GM18951 (cell line): ENCODE results near the gene CHRM1.

ENCODE experiments used
- POLR2A ChIP-seq: IDR thresholded peaks from 4 replicates; pipeline ENCODE4 v1.6.1; 2011; ENCODE audit warnings: mild to moderate bottlenecking; ENCODE audit not compliant: insufficient read length, insufficient read depth; ENCODE audit errors: extremely low read depth
- in situ Hi-C: fragments of 300-500 bp; cut with MboI; formaldehyde crosslinking; loops from one replicate; pipeline ENCODE4 v1.12.0; 2022; ENCODE audit warnings: low sequenced_read_pairs, mixed read lengths, inconsistent platforms; ENCODE audit not compliant: unreplicated experiment

CHRM1 gene

DNA sequence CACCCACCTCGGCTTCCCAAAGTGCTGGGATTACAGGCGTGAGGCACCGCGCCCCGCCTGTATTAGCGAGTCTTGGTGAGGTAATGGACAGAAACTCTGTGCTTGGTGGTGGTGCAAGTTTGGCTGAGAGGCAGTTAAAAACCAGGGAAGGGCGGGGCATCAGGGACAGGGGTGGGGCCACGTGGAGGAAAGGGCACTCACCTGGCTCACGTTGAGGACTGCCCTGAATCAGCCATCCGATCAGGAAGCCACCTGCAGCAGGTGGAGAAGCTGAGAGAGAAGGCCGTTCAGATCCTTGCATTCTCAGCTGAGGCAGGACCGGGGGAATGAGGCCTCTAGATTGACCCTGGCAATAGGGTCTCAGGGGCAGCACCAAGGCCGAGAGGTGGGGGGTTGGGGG lies 12.1 kb upstream of the CHRM1 start:
- in situ Hi-C loops = no loop called here
- TF ChIP-seq POLR2A = no peak

GRCh38 chr11:62931499-62932278 lies 10.5 kb upstream of the CHRM1 start:
- in situ Hi-C loops = no loop called here

DNA sequence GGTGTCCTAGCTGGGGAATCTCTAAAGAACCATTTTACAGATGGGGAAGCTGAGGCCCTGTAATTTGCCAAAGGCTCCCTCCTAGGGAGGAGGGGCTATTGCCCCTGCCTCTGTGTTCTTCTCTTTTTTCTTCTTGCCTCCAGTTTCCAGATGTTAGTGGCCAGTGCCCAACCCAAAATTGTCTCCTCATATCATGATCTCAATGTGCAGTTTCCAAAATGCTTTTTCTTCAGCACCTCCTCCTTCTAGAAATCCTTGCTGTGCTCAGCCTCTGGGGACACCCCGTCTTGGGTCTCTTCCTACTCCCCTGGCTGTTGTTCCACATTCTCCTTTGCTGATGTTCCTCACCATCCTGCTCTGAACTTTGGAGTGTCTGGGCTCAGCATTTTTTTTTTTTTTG lies 9.5 kb upstream of the CHRM1 start:
- TF ChIP-seq POLR2A = no peak
- in situ Hi-C loops = no loop called here

More at GRCh38 chr11:62931499-62932278, 10.5 kb upstream of the CHRM1 start:
- no peak for TF ChIP-seq POLR2A

- TF ChIP-seq POLR2A = no peak
- in situ Hi-C loops = no loop called here
Measured at GRCh38 chr11:62930157-62930556, 9.0 kb upstream of the CHRM1 start.

DNA sequence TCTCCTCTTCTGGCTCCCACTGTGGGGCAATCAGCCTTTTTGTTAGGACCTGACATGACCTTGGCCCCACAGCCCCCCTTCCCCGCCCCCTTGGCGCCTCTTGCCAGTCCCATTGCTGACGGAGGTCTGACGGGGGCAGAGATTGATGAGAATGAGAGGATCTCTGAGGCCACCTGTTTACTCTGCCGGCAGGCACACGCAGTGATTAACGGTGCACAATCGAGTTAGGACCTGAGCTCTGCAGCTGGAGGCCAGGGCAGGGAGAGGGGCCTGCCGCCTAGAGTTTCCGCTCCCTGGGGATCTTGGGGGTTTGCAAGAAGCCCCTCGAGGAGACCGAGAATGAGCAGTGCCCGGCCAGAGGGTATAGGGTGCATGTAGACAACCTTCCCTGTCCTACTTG lies 6.8 kb upstream of the CHRM1 start:
- in situ Hi-C loops = no loop called here
- TF ChIP-seq POLR2A = no peak

DNA sequence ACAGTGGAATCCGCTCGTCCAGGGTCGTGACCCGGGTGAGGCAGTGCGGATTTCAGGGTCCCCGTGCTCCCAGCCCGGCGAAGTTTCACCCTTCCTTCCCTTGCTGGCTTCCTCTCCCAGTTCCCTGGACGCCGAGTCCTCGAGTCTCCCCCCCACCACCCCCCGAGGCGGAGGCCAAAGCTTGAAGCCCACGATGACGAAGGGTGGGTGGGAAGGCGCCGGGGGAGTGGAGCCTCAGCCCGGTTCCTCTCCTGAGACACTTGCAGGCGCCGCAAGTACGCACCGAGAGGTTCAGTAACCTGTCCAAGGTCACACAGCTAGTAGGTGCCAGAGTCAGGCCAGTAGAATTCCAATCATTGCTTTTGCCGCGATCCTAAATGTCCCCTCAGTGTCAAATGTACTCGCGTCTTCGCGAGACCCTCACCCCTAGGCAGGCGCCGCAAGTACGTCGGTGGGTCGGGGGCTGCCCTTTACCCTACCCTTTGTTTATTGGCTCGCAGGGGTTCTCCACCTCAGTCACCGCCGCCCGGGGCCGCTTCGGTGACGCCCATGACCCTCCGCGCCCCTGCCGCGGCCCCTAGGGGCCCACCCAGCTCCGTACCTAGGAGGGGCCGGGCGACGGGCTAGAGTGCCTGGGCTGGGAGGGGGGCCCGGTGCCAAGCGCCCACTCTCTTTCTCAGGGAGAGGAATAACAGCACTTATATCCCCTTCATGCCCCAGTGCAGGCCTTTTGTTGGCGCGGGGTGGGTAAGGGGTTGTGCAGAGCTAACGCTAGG lies 5.7 kb upstream of the CHRM1 start:
- in situ Hi-C loops = no loop called here
- no peak for TF ChIP-seq POLR2A

DNA sequence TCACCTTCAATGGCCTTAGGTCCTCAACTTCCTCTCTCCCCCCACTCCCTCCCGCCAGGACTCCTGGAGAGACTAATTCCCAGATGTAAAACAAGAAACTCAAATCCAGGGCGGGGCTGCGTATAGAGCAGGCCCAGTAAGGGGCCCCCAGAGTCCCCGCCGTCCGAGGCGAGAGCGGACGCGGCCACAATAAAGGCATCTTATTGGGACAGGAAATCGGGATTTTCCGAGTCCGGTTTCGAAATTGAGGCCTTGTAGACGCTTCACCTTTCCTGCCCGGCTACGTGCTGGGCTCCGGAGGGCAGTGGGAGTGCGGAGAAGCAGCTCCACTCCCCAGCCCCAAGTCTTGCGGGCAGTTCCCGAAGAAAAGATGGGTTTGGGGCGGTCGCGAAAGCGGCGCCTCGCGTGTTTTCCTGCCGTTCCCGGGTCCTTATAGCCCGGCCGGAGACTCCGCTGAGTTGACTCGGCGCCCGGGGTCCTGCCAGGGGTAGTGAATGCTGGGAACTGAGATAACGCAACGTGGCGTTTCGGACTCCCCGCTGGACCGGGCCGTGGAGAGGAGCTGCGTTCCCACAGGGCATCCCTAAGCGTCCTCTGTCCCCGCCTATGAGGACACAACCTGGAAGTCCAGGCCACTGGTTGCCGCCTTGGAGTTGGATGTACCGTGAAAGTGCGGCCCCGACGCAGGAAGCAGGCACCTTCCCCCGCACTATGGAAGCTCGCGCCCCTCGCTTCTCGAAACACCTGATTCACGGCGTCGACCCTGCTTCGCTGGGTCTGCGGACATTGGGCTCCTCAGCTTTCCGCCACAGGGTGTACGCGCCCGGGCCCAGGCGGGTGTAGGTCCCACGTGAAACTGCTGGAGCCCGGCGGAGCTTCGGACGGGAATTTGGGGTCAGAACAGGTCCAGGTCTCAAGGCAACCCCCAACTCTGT lies 4.8 kb upstream of the CHRM1 start:
- in situ Hi-C loops = no loop called here

GRCh38 chr11:62925308-62925707 lies 4.1 kb upstream of the CHRM1 start:
- in situ Hi-C loops = no loop called here
- no peak for TF ChIP-seq POLR2A

More for the DNA sequence above, 4.8 kb upstream of the CHRM1 start:
- TF ChIP-seq POLR2A = no peak

GRCh38 chr11:62923601-62924411 lies 2.6 kb upstream of the CHRM1 start:
- in situ Hi-C loops = no loop called here
- no peak for TF ChIP-seq POLR2A

DNA sequence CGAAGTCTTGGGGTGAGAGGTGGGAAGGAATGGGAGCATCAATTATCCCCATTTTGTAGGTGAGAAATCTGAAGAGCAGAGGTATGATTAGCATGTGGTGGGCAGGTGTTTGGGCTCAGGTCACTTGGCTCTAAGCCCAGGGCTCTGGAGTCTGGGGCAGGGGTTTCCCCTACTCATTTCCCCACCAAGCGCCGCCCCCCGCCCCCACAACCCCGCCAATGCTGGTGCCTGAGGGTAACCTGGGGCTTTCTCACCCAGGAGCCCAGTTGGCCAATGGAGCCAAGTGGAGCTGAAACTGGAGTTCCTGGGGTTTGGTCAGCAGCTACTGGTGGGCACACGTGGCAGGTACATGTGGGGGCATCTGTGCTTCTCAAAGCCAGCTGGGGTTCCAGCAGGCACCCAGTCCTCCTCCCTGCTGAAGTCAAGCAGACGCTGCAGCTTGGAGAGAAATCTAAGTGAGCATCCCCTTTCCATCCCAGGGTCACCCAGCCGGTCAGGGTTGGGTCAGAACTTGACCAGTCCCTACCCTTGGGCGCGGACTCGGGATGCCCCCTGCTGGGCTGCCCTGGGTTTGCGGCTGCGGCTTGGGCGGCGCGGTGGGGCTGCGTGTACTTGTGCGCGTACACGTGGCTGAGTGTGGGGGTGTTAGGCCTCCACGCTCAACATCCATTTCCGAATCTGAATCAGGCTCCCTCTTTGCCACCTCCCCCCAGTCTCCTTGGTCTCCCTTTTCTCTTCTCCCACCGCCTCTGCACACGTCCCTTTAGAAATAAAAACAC lies 1.7 kb upstream of the CHRM1 start:
- in situ Hi-C loops = no loop called here
- no peak for TF ChIP-seq POLR2A

DNA sequence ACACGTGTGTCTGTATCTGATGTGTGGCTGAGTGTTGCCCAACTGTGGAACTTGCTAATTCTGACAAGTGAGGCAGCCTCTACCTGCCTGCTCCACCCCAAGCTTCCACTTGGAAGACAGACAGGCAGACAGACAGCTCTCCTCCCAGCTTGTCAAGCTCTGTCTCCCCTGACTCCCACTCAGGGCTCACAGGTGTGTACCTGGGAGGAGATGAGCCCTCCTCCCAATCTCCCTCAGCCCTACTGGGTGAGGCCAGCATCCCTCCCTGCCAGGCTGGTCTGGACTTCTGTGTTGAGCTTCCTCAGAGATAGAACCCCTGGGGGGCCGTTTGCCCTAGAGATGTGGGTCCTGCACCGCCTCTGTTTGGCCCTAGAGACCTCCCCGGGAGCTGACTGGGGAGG lies 1.0 kb upstream of the CHRM1 start:
- in situ Hi-C loops = no loop called here
- no peak for TF ChIP-seq POLR2A
